GM12878 (cell line): ENCODE data around the gene GSPT1. TPM values are rescaled to one million over a fixed set of nuclear protein-coding genes. Genes with fewer than 3 reads are reported as not detected.
A peak's percentile ranks its signal among the peaks of the same experiment; 100 is the strongest.

ENCODE experiments used
- ATF7 ChIP-seq: fragments of 450-650 bp; IDR thresholded peaks from 2 replicates; pipeline ENCODE4 v1.6.1; 2016; ENCODE audit warnings: low read depth, mild to moderate bottlenecking
- BCL3 ChIP-seq: IDR thresholded peaks from 2 replicates; pipeline ENCODE4 v1.6.1; 2011; ENCODE audit warnings: borderline replicate concordance, low read depth, mild to moderate bottlenecking, moderate library complexity, low read length; ENCODE audit not compliant: insufficient read depth, poor library complexity, severe bottlenecking
- CBX3 ChIP-seq: fragments of 200-600 bp; sonication (generic); IDR thresholded peaks from 2 replicates; pipeline ENCODE4 v1.6.1; 2016; ENCODE audit warnings: low read depth, borderline replicate concordance
- CREM ChIP-seq: IDR thresholded peaks from 2 replicates; pipeline ENCODE4 v1.6.1; 2014; ENCODE audit warnings: antibody characterized with exemption, low read depth
- EGR1 ChIP-seq, 2 experiments: IDR thresholded peaks; 1 replicate in 1 of 2; 2 replicates in 1 of 2; pipeline ENCODE4 v1.6.1; 2011 to 2012; ENCODE audit warnings: low read depth in 2 of 2, low read length in 2 of 2, borderline replicate concordance in 1 of 2, mild to moderate bottlenecking in 1 of 2, moderate library complexity in 1 of 2
- HDAC6 ChIP-seq: fragments of 200-600 bp; sonication (generic); IDR thresholded peaks from one replicate; pipeline ENCODE4 v1.8.0; 2017; ENCODE audit warnings: antibody characterized with exemption; ENCODE audit not compliant: unreplicated experiment
- IKZF1 ChIP-seq: fragments of 450-650 bp; conservative IDR thresholded peaks from 2 replicates; pipeline ENCODE4 v1.6.1; 2017; ENCODE audit warnings: antibody characterized with exemption, mild to moderate bottlenecking
- LARP7 ChIP-seq: fragments of 450-650 bp; IDR thresholded peaks from 2 replicates; pipeline ENCODE4 v1.6.1; 2017; ENCODE audit warnings: mild to moderate bottlenecking
- MEF2B ChIP-seq: fragments of 450-650 bp; IDR thresholded peaks from 2 replicates; pipeline ENCODE4 v1.6.1; 2018; ENCODE audit warnings: mild to moderate bottlenecking, moderate library complexity; ENCODE audit not compliant: partially characterized antibody, poor library complexity, severe bottlenecking
- NR2C2 ChIP-seq: IDR thresholded peaks from 2 replicates; pipeline ENCODE4 v1.6.1; 2011; ENCODE audit warnings: borderline replicate concordance, low read depth; ENCODE audit not compliant: control insufficient read depth, insufficient read length
- PAX5 ChIP-seq: IDR thresholded peaks from 2 replicates; pipeline ENCODE4 v1.6.1; 2011; ENCODE audit warnings: low read depth, low read length, borderline replicate concordance
- RB1 ChIP-seq: fragments of 450-650 bp; formaldehyde crosslinking; IDR thresholded peaks from 2 replicates; pipeline ENCODE4 v1.6.1; 2017; ENCODE audit warnings: mild to moderate bottlenecking, borderline replicate concordance
- RELA ChIP-seq: fragments of 450-650 bp; IDR thresholded peaks from 2 replicates; pipeline ENCODE4 v1.8.0; 2014; ENCODE audit warnings: borderline replicate concordance; ENCODE audit not compliant: partially characterized antibody
- RELB ChIP-seq: fragments of 450-650 bp; IDR thresholded peaks from 2 replicates; pipeline ENCODE4 v1.6.1; 2017; ENCODE audit warnings: low read depth, mild to moderate bottlenecking, moderate library complexity
- RFX5 ChIP-seq: IDR thresholded peaks from 2 replicates; pipeline ENCODE4 v1.6.1; 2011; ENCODE audit warnings: low read depth, low read length, improper control_type of control experiment
- SP1 ChIP-seq: IDR thresholded peaks from one replicate; pipeline ENCODE4 v1.6.1; 2011; ENCODE audit warnings: low read depth, low read length
- SREBF1 ChIP-seq: IDR thresholded peaks from 2 replicates; pipeline ENCODE4 v1.6.1; 2012; ENCODE audit warnings: mild to moderate bottlenecking, low read length
- TAF1 ChIP-seq: IDR thresholded peaks from 2 replicates; pipeline ENCODE4 v1.6.1; 2011; ENCODE audit warnings: mild to moderate bottlenecking, low read depth, low read length, borderline replicate concordance
- USF1 ChIP-seq: IDR thresholded peaks from 2 replicates; pipeline ENCODE4 v1.6.1; 2011; ENCODE audit warnings: borderline replicate concordance, low read depth, mild to moderate bottlenecking, moderate library complexity, mixed read lengths, low read length; ENCODE audit not compliant: insufficient read depth; ENCODE audit errors: extremely low read length
- ZNF687 ChIP-seq: fragments of 450-650 bp; IDR thresholded peaks from 2 replicates; pipeline ENCODE4 v1.6.1; 2017; ENCODE audit warnings: mild to moderate bottlenecking, moderate library complexity
- polyA plus RNA-seq, 11 experiments: library from polyadenylated mRNA; depleted of rRNA in 4 of 11; unstranded in 6 of 11; stranded (reverse) in 5 of 11; fragments of >200 nt; fragmentation: Nextera tagmentation in 4 of 11; fragmentation: Illumina TruSeq in 1 of 11; extraction: Ambion mirVana in 4 of 11; extraction: Trizol in 1 of 11; gene quantifications; 1 replicate in 1 of 11; 2 replicates in 10 of 11; pipeline versions ENCODE4 v1.2.1 to v1.2.3, GENCODE V29; 2011 to 2016; ENCODE audit warnings: inconsistent platforms in 2 of 11, missing spikeins in 2 of 11, low read depth in 1 of 11
- total RNA-seq, 4 experiments: library from RNA; depleted of rRNA in 3 of 4; stranded (reverse); fragments of >200 nt in 3 of 4; fragmentation: Illumina TruSeq in 1 of 4; extraction: Trizol in 1 of 4; gene quantifications; 2 replicates each; pipeline versions ENCODE4 v1.2.1 to v1.2.3, GENCODE V29; 2013 to 2021

Gene GSPT1
- total and polyA plus RNA-seq, 10 of the 15 experiments (the other 5 are each of a cell fraction or from before 2014, with no cell fraction given), result 46.7 to 181 (median 99.6) TPM

GRCh38 chr16:11851294-11852091 is 64.3 kb downstream of the GSPT1 start, which contains the start of gene RSL1D1 (continued):
- TF ChIP-seq PAX5 (no peak; the same call in 1 of the 2 replicates), HDAC6 (peak; percentile 43), RB1 (0 out of 2 replicates have a peak, but pooled peaks have one; percentile 53), RELA (peak; percentile 93), EGR1 (IDR thresholded peaks at IDR 0.05; ENCODE audit: borderline replicate concordance in 1 of 2, low read depth in 2 of 2, low read length in 2 of 2) (peak in 1 of 2 experiments; percentile 68; a peak in 1 of 3 replicates), NR2C2 (no peak), RFX5 (no peak), USF1 (no peak), IKZF1 (peak; percentile 73), ZNF687 (peak; percentile 86), SREBF1 (no peak), CREM (peak; percentile 94), RELB (peak; percentile 89), ATF7 (peak; percentile 39), SP1 (peak; percentile 67), BCL3 (no peak), TAF1 (peak; percentile 99), LARP7 (peak; percentile 67), CBX3 (no peak), MEF2B (peak; percentile 47)
